Measurements from ENCODE around the gene BBOF1.

DNA sequence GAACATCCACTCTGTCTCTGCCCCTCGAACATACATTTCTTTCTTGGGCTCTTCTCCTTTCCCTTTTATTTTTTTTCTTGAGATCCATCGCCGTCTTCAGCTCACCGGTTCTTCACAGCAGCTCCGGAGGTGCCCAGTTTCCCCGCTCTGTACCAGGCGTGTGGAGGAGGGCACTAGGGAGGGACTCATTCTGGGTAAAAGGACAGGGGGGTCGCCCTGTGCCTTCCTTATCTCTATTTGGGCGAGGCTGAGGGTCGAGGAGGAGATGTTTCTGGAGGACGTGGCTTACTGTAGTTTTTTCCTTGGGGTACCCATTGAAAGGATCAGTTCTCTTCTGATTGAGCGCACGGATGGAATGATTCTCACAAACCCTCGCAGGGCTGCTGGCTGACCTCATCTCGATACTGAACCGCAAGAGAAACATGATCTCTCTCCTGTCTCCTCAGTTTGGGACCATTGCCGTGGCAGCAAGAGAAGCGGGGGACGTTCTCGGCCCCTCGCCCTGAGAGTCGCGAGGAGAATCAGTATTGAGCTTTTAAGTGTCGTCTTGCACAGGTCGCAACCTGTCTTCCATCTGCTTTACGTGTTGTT, 66.0 kb downstream of the BBOF1 start:
- TF ChIP-seq, protein P1, sequence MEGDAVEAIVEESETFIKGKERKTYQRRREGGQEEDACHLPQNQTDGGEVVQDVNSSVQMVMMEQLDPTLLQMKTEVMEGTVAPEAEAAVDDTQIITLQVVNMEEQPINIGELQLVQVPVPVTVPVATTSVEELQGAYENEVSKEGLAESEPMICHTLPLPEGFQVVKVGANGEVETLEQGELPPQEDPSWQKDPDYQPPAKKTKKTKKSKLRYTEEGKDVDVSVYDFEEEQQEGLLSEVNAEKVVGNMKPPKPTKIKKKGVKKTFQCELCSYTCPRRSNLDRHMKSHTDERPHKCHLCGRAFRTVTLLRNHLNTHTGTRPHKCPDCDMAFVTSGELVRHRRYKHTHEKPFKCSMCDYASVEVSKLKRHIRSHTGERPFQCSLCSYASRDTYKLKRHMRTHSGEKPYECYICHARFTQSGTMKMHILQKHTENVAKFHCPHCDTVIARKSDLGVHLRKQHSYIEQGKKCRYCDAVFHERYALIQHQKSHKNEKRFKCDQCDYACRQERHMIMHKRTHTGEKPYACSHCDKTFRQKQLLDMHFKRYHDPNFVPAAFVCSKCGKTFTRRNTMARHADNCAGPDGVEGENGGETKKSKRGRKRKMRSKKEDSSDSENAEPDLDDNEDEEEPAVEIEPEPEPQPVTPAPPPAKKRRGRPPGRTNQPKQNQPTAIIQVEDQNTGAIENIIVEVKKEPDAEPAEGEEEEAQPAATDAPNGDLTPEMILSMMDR (conservative IDR thresholded peaks at IDR 0.05) = no peak
- TF ChIP-seq ZFX (IDR thresholded peaks at IDR 0.05) = no peak
